Activated naive CD8-positive, alpha-beta T cell treated with anti-CD3 and anti-CD28 coated beads, Interleukin-2, amount 50 U/mL, for 16 hours (primary cell): ENCODE data around the gene CISD1.

Experiments
- DNase-seq: peaks from one replicate; pipeline ENCODE4 v3.0.0-alpha.2; 2020; ENCODE audit warnings: low read depth, low spot score

The CISD1 gene

DNA sequence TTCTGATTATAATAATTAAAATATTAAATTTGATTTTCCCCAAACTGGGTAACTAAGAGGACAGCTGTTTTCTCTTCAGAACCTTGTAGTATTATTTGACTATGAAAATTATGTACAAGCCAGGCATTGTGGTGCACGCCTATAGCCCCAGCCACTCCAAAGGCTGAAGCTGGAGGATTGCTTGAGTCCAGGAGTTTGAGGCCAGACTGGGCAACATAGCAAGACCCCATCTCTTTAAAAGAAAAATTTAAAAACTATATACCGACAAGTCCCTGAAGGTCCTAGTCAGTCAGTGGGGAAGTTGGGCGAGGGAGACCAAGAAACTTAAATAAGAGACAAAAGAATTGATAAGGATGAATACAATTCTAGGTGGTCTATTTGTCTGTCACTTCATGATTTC lies 38.7 kb downstream of the CISD1 start:
- DNase-seq: no peak

DNA sequence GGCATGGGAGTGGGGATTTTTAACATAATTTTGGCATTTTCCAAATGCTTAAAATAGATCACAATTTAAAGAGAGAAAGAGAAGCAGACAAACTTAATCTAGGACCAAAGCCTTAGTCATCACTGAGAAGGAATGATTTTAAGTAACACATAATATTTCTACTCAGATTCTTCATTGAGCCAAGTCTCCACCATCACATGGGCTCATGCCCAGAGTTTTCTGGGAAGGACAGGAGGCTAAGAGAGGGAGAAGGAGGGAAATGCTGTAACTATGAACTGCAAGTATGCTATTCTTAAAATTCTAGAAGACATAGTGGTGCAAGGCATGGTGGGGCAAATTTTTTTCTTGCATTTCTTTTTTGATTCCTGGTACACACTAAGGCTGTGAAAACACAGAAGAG lies 42.1 kb downstream of the CISD1 start:
- no peak for DNase-seq

DNA sequence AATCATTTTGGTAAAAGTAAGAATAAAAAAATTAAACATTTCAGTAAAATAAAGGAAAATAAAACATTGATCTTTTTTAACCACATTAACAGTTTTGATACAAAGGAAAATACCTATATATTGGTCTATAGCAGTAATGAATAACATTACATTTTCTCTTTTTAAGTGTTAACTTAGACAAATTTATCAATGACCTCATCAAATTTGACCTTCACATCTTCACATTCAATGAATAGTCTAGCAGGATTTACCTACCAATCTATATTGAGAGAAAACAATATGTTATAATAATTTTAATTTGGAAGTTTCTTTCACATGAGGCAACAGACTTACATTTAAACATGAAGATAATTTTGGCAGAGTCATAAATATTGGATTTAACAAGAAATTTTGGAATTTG lies 47.9 kb downstream of the CISD1 start:
- DNase-seq: no peak

DNA sequence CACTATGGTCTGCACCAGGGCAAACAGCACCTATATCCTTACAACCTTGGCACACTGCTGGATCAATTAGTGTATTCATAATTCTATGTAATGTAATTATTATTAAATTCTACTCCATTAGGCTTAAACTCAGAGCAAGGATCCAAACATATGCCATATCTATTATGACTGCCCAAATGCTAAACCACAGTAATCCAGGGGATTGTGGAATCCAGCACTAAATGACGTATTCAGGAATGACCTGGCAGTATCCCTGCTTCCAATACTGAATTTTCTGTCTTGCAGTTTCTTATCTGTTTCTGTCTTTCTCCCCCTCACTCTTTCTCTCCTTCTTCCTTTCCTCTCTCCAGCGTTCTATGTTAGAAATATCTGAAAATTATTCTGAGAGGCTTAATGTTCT lies 49.4 kb downstream of the CISD1 start:
- no peak for DNase-seq

DNA sequence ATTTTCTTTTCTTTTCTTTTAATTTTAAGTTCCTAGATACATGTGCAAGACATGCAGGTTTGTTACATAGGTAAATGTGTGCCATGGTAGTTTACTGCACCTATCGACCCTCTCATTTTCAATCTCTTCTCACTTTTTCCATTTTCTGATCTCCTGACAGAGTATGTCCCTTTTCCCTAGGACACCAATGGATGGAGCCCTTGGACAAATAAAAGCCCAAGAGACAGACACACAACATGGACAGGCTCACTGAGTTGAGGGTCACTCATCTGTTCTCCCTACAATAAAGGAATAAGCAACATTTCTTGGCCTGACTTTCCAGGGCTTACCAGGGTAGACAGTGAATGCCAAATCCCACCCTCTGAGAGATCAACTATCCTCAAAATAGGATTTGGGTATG lies 50.6 kb downstream of the CISD1 start:
- no peak for DNase-seq

DNA sequence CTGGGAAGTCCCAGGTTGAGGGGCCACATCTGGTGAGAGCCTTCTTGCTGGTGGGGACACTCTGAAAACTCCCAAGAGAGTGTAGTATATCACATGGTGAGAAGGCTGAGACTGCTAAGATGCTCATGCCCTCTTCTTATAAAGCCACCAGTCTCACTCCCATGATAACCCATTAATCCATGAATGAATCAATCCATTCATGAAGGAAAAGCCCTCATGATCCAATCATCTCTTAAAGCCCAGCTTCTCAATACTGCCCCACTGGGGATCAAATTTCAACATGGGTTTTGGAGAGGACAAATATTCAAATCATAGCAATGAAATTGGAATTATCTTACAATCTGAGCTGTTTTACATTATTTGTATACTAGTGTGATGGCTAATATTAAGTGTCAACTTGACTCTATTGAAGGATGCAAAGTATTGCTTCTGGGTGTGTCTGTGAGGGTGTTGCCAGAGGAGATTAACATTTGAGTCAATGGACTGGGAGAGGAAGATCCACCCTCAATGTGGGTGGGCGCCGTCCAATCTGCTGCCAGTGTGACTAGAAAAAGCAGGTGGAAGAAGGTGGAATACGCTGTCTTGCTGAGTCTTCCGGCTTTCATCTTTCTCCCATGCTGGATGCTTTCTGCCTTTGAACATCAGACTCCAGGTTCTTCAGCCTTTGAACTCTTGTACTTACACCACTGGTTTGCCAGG lies 51.5 kb downstream of the CISD1 start:
- no peak for DNase-seq

DNA sequence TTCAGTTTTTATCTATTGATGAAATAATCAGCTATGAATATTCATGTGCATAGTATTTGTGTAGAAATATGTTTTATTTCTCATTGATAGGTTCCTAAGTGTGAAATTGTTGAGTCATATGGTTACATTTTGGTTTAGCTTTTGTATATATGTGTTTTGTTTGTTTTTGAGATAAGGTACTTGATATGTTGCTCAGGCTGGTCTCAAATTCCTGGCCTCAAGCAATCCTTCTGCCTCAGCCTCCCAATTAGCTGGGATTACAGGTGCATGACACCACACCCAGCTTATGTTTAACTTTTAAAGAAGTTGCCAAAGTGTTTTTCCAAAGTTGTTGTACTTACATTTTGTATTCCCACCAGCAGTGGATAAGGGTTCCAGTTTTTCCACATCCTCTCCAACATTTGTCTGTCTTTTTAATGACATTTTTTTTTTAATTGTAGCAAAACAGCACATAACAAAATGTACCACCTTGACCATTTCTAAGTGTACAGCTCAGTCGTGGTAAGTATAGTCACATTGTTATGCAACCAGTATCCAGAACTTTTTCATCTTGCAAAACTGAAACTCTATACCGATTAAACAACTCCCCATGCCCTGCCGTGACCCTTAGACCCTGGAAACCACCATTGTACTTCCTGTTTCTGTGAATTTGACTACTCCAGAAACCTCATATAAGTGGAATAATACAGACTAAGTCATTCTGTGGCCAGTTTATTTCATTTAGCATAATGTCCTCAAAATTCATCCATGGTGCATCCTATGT lies 53.3 kb downstream of the CISD1 start:
- no peak for DNase-seq

DNA sequence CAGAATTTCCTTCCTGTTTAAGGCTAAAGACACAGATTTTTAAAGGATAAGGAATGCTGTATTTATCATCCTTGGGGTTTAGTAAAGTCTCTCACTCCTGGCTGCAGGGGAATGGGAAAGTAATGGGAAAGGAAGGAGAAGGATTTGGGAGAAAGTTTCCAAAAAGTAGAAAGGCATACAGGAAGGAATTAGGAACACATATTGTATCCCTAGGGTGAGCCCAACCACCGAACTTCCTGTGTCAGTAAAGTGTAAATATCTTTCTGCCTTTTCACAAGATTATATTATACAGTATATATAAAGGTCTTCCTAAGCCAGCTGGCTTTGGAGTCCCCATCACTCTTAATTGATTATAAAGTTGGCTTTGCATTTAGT lies 53.9 kb downstream of the CISD1 start:
- no peak for DNase-seq

DNA sequence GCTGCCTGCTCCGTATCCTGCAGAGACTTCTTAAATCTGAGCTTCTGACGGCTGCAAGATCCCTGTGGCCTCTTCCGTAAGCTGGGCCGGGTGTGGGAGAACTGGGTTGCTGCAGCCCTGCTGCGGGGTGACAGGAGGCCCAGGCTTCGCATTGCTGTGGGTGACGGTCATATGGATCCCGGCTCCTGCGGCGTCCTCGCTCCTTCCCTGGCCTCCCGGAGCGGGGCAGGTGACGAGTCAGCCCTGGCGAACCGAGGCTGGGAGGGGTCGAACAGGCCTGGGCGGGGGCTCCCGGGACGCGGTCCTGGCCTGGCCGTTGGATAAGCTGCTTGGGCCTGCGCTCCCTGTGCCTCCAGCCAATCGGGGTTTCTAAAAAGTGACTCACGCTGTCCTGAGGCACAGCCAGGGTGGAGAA lies 58.0 kb downstream of the CISD1 start:
- no peak for DNase-seq

DNA sequence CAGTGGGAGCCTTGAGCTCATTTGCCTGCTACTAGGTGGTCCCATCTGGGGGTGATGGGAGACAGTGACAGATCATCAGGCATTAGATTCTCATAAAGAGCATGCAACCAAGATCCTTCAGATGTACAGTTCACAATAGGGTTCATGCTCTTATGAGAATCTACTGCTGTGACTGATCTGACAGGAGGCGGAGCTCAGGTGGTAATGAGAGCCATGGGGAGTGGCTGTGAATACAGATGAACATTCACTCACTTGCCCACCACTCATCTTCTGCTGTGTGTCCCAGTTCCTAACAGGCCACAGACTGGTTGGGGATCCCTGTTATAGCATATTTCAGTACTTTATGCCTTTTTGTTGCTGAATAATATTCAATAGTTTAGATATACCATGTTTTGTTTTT lies 59.3 kb downstream of the CISD1 start:
- DNase-seq: no peak

DNA sequence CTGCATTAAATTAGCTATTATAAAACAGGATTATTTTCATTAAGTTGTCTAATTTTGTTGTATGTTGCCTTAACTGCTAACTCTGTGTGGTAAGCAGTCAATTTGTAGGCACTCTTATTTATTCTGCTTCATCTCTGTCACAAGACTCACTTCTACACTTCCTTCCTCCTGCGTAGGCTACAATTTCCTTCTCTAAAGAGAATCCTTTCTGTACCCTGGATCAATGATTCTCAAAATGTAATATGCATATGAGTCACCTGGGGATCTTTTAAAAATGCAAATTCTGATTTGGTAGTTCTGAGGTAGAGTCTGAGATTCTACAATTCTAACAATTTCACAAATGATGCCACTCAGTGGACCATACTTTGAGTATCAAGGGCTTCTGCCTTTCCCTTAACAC lies 61.5 kb downstream of the CISD1 start:
- no peak for DNase-seq

DNA sequence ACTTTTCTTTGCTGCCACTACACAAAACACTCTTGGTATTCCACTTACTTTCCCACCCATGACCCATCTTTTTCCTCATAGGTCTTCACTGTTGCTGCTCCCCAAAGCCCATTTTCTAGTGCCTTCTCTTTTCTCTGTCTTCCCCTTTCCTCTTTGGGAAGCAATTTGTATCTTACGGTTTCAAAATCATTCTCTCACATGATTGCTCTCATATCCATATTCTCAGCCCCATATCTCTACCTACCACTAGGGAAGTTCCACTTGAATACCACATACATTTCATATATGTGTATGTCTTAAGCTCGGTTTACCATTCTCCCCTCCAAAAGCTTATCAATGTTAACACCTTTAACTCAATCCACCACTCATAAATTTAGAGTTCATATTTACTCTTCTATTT lies 62.7 kb downstream of the CISD1 start:
- DNase-seq: no peak

DNA sequence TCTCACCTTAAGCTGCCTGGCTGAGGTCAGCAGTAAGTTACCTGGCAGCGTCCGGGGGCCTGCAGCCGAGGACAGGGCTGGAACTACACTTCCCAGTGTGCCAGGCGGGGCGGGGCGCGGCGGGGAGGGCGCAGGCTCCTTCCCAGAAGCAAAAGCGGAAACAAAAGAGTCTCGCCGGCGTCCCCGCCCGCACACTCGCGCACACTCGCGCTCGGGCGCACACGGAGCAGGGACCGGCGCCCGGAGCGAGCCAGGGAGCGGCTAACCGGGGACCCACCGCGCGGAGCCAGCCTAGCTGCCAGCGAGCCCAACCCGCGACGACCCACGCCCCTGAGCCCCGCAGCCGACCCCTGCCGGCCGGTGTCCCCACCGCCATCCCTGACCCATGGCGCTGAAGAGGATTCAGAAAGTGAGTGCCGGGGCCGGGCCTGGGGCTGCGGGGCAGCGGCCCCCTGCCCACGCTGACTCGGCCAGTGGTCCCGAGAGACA lies 65.9 kb downstream of the CISD1 start, which contains the start of gene UBE2D1:
TSS of gene UBE2D1 (plus strand) at position 190 of the 489 bp plus-strand sequence. CDS start at position 386, 196 bp downstream.
- peak; percentile 68 for DNase-seq

DNA sequence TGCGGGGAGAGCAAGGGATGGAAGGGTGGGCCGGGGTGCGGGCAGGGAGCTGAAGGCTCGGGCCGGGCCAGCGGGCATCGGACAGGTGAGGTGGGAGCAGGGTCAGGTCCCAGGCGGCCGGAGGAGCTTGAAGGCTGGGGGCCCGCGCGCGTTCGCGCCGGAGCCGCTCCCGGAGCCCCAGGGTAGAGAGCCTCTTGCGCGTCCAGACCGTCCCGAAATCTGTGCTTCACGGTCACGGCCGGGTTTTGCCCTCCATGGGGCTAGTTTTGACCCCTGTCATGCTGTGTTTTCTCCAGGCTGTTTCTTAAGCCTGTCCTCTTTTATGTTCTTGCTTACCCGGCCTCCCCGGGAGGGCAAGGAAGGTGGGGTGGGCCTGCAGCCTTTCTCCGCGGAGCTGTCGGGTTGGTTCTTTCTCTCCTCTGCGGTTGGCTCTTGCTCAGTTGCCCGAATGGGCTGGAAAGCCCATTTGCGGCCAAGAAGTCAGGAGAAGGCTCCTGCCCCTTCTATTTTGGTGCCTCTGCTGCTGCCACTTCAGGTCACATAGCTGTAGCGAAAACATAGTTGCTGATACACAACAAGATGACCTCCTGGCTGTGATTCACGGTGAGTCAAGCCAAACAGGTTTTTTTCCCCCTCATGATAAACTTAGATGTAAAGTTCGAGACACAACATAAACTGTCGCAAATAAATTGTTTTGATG lies 66.5 kb downstream of the CISD1 start:
- no peak for DNase-seq

DNA sequence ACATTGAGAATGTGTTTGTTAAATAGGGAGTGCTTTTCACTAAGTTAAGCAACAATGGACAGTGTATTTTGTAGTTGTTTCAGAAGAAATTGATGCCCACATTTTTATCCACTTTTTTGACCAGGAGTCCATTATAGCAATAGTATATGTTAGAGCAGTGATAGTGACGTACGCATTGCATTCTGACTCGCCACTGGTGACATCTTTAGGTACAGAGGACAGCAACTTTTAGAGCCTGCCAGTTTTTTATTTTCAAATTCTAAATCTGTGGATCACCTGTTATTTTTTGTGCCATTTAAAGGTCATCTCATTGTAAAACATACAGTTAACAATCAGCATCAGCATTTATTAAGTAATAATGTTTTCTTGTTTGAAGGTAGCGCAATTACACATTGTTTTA lies 67.3 kb downstream of the CISD1 start:
- DNase-seq: no peak
